NT2/D1 (cell line): ENCODE results near the gene TNS1.
A peak's percentile ranks its signal among the peaks of the same experiment; 100 is the strongest.

Experiments used
- DNase-seq: peaks from one replicate; pipeline ENCODE4 v3.0.0-alpha.2; 2011; ENCODE audit warnings: low read depth, low spot score
- H3K27me3 ChIP-seq: 2 replicates; pipeline ENCODE4 v1.6.0; 2011; ENCODE audit warnings: mild to moderate bottlenecking; ENCODE audit not compliant: insufficient read length, insufficient read depth
- H3K36me3 ChIP-seq: 2 replicates; pipeline ENCODE4 v1.6.1; 2011; ENCODE audit warnings: mild to moderate bottlenecking, low read length, mixed read lengths; ENCODE audit not compliant: insufficient read depth, insufficient read length
- H3K4me1 ChIP-seq: 2 replicates; pipeline ENCODE4 v1.5.1; 2011; ENCODE audit not compliant: insufficient read depth, insufficient read length
- H3K4me3 ChIP-seq: 2 replicates; pipeline ENCODE4 v1.5.1; 2011; ENCODE audit warnings: low read depth; ENCODE audit not compliant: insufficient read length
- H3K9ac ChIP-seq: 2 replicates; pipeline ENCODE4 v1.6.0; 2011; ENCODE audit warnings: low read depth; ENCODE audit not compliant: insufficient read length
- H3K9me3 ChIP-seq: 2 replicates; pipeline ENCODE4 v1.5.1; 2011; ENCODE audit warnings: mild to moderate bottlenecking, low read length; ENCODE audit not compliant: insufficient read depth
- SUZ12 ChIP-seq: IDR thresholded peaks from 2 replicates; pipeline ENCODE4 v1.6.1; 2011; ENCODE audit not compliant: insufficient read length, insufficient read depth; ENCODE audit errors: extremely low read depth
- YY1 ChIP-seq: IDR thresholded peaks from 2 replicates; pipeline ENCODE4 v1.6.1; 2011; ENCODE audit not compliant: insufficient read length, insufficient read depth
- ZNF274 ChIP-seq: IDR thresholded peaks from 2 replicates; pipeline ENCODE4 v1.6.1; 2011; ENCODE audit warnings: mild to moderate bottlenecking, low read depth, low read length

TNS1 gene

GRCh38 chr2:217838409-217838831 is 164.4 kb downstream of the TNS1 start:
- H3K36me3 ChIP-seq = peaks cover 29% of the 10 kb centered on the region
- H3K9me3 ChIP-seq = peaks cover 5% of the 10 kb centered on the region; the same call in 1 of the 2 replicates
- no peak for DNase-seq
- TF ChIP-seq YY1 (no peak), SUZ12 (no peak), ZNF274 (no peak)
- no peak overlapping the region for H3K4me3 ChIP-seq
- no peak overlapping the region for H3K9ac ChIP-seq
- H3K4me1 ChIP-seq = peaks cover 19% of the 10 kb centered on the region
- H3K27me3 ChIP-seq = no peaks in the 10 kb centered on the region

- TF ChIP-seq ZNF274 (no peak), SUZ12 (no peak), YY1 (no peak)
- Histone ChIP-seq H3K9ac (no peak overlapping the region), H3K9me3 (peaks cover 5% of the 10 kb centered on the region; the same call in 1 of the 2 replicates), H3K36me3 (peaks cover 38% of the 10 kb centered on the region), H3K27me3 (no peaks in the 10 kb centered on the region), H3K4me3 (no peak overlapping the region), H3K4me1 (peaks cover 19% of the 10 kb centered on the region)
- no peak for DNase-seq
Measured at GRCh38 chr2:217837530-217837929, 165.3 kb downstream of the TNS1 start.

GRCh38 chr2:217836901-217837491 is 165.8 kb downstream of the TNS1 start:
- Histone ChIP-seq H3K27me3 (no peaks in the 10 kb centered on the region), H3K9me3 (peaks cover 5% of the 10 kb centered on the region; the same call in 1 of the 2 replicates), H3K36me3 (peaks cover 40% of the 10 kb centered on the region), H3K4me1 (peaks cover 19% of the 10 kb centered on the region), H3K4me3 (no peak overlapping the region), H3K9ac (no peak overlapping the region)
- TF ChIP-seq ZNF274 (no peak), SUZ12 (no peak), YY1 (no peak)
- no peak for DNase-seq

- Histone ChIP-seq H3K4me1 (peaks cover 19% of the 10 kb centered on the region), H3K4me3 (no peak overlapping the region), H3K36me3 (peaks cover 44% of the 10 kb centered on the region), H3K27me3 (no peaks in the 10 kb centered on the region), H3K9me3 (peaks cover 5% of the 10 kb centered on the region; the same call in 1 of the 2 replicates), H3K9ac (no peak overlapping the region)
- DNase-seq = peak; percentile 87
- no peak for TF ChIP-seq ZNF274
- no peak for TF ChIP-seq SUZ12
- no peak for TF ChIP-seq YY1
Measured at GRCh38 chr2:217835931-217836891, 166.6 kb downstream of the TNS1 start.

GRCh38 chr2:217834744-217835513 is 167.9 kb downstream of the TNS1 start:
- peaks cover 19% of the 10 kb centered on the region for H3K4me1 ChIP-seq
- H3K27me3 ChIP-seq = no peaks in the 10 kb centered on the region
- H3K9me3 ChIP-seq = peaks cover 5% of the 10 kb centered on the region; the same call in 1 of the 2 replicates
- H3K9ac ChIP-seq = no peak overlapping the region
- no peak overlapping the region for H3K4me3 ChIP-seq
- peaks cover 55% of the 10 kb centered on the region for H3K36me3 ChIP-seq
- TF ChIP-seq YY1 (no peak), ZNF274 (no peak), SUZ12 (no peak)
- no peak for DNase-seq

- peaks cover 5% of the 10 kb centered on the region; the same call in 1 of the 2 replicates for H3K9me3 ChIP-seq
- DNase-seq = no peak
- H3K4me3 ChIP-seq = no peak overlapping the region
- H3K4me1 ChIP-seq = peaks cover 19% of the 10 kb centered on the region
- H3K27me3 ChIP-seq = no peaks in the 10 kb centered on the region
- TF ChIP-seq YY1 (no peak), ZNF274 (no peak), SUZ12 (no peak)
- H3K36me3 ChIP-seq = peaks cover 54% of the 10 kb centered on the region
- H3K9ac ChIP-seq = no peak overlapping the region
Measured at GRCh38 chr2:217834057-217834620, 168.7 kb downstream of the TNS1 start.
